Coronary artery (tissue), 2 donors: ENCODE data around the gene TTLL9.

Experiments used
- DNase-seq: peaks from one replicate; pipeline ENCODE4 v3.0.0-alpha.2; 2017; ENCODE audit warnings: low spot score
- H3K27ac ChIP-seq, 2 donors: fragments of 200-600 bp; sonication (generic); one replicate each; pipeline ENCODE4 v1.5.1; 2016 to 2019
- H3K4me3 ChIP-seq: fragments of 200-600 bp; sonication (generic); 2 replicates; pipeline ENCODE4 v1.5.1; 2016; ENCODE audit warnings: mild to moderate bottlenecking, moderate library complexity
- CTCF ChIP-seq: fragments of 200-600 bp; sonication (generic); IDR thresholded peaks from one replicate; pipeline ENCODE4 v1.5.1; 2019; ENCODE audit warnings: antibody characterized with exemption

Gene TTLL9, protein sequence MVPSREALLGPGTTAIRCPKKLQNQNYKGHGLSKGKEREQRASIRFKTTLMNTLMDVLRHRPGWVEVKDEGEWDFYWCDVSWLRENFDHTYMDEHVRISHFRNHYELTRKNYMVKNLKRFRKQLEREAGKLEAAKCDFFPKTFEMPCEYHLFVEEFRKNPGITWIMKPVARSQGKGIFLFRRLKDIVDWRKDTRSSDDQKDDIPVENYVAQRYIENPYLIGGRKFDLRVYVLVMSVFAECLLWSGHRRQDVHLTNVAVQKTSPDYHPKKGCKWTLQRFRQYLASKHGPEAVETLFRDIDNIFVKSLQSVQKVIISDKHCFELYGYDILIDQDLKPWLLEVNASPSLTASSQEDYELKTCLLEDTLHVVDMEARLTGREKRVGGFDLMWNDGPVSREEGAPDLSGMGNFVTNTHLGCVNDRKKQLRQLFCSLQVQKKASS

DNA sequence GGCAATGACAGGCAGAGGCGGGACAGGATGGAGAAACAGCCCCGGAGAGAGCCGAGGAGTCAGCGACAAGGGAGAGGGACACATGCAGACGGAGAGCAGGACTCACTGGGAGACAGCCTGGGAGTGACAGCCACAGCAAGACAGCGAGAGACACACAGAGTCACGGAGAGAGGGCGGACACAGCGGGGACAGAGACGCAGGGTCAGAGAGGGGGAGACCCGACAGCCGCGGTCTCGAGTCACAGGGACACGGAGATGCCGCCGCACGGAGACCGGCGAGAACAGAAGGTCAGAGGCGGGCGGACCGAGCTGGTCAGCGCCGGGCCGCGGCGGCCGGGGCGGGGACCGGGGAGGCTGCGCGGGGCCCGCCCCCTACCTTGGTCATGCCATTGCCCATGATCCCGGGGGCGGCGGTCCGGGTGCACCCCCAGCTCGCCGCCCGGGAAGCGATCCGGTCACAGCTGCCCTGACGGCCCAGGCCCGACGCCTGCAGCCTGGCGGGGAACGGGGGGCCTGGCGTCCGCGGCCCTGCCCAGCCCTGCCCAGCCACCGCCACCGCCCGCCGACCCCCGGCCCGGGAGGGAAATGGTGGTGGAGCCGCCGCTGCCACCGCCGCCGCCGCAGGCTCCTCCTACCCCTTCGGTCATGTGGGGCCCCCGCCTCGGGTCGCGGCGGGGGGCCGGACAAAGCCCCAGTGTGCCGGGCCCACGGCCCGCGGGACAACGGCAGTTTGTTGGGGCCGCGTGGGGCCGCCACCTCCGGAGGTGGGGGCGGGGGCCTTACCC, at the start of gene TTLL9, which contains the start of gene DUSP15:
Gene TTLL9, plus strand, starts transcription at position 693 of the 784 bp plus-strand sequence. CDS start 493 bp downstream, outside the sequence.
Gene DUSP15, minus strand, starts transcription at position 586 of the 784 bp plus-strand sequence. Its CDS starts 190 bp downstream, at position 396.
- DNase-seq = no peak
- peak within 1 kb of the TSS; percentile 68 to 80 for H3K27ac ChIP-seq
- peak within 1 kb of the TSS; percentile 76 for H3K4me3 ChIP-seq
- no peak for TF ChIP-seq CTCF

- peak overlapping the region; percentile 26 to 80 for H3K27ac ChIP-seq
- TF ChIP-seq CTCF = no peak
- no peak for DNase-seq
- H3K4me3 ChIP-seq = no peak overlapping the region
Measured at GRCh38 chr20:31821427-31821826, 49.0 kb upstream of the TTLL9 start.

DNA sequence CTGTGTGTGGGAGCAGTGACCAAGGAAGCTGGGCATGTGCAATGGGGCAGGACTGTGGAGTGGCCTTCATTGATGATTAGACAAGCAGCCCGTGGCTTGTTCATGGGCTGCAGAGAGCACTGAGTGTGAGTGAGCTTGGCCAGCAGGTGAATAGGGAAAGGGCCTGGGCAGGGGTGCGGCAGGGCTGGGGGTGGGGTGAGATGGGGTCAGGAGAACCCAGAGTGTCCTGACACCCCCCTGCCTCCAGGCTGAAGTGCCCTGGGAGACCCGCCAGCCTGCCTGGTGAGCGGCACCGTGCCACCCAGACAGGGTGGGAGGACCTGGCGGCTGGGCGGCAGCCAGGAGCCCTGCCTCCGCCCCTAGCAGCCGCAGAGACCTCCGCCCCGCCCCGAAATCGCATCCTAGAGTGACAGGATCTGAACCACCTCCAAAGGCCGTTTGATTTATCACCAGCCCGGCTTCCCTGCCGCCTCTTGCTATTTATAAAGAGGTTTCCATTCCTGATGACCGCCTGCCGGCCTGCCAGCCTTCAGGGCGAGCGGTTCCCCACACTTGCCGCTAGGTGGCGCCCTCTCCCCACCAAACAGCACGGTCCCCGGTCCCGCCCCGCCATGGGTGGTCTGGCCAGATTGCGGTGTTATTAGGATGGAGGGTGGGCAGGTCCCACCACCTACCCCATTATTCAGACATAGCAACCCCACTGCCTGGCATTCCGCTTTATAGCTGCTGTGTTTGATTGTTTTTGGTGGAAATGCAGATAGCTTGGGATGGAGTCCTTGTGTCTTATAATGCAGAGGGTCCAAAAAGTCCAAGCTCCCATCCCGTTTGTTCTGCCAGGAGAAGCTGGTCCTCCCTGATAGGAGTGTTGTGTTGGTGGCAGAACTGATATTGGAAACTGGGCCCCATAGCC, 47.8 kb upstream of the TTLL9 start:
- TF ChIP-seq CTCF = peak; percentile 92
- peak overlapping the region; percentile 64 to 90 for H3K27ac ChIP-seq
- peak; percentile 90 for DNase-seq
- peak overlapping the region; percentile 52 for H3K4me3 ChIP-seq

GRCh38 chr20:31823360-31824124, 46.9 kb upstream of the TTLL9 start:
- peak overlapping the region; percentile 52 for H3K4me3 ChIP-seq
- peak overlapping the region; percentile 64 to 90 for H3K27ac ChIP-seq
- no peak for DNase-seq
- no peak for TF ChIP-seq CTCF

GRCh38 chr20:31824125-31824485, 46.3 kb upstream of the TTLL9 start:
- no peak for TF ChIP-seq CTCF
- no peak for DNase-seq
- Histone ChIP-seq H3K4me3 (no peak overlapping the region), H3K27ac (peak overlapping the region in 1 of 2 donors; percentile 90)
